ENCODE measurements around the gene LDLRAD4. TPM values are rescaled to one million over a fixed set of nuclear protein-coding genes. Genes with fewer than 3 reads are reported as not detected.

LDLRAD4 gene
- polyA plus RNA-seq, 3 donors: 1.7 to 8.5 (median 3.7) TPM

- WGBS, 3 donors: 43 to 55% (median 44%) methylated on average over 23 of the region's 23 CpGs
- no peak overlapping the region for H3K27ac ChIP-seq (ENCODE audit: low read depth, low read length)
Observed at GRCh38 chr18:13500227-13500865, 281.8 kb downstream of the LDLRAD4 start.

- 37 to 45% (median 44%) methylated on average over 10 of the region's 10 CpGs for WGBS, 3 donors
- no peak overlapping the region for H3K27ac ChIP-seq (ENCODE audit: low read depth, low read length)
Observed at GRCh38 chr18:13500869-13501542, 282.4 kb downstream of the LDLRAD4 start.

- no peak overlapping the region for H3K27ac ChIP-seq (ENCODE audit: low read depth, low read length)
- WGBS, 3 donors: 47 to 80% (median 75%) methylated on average over 6 of the region's 6 CpGs
Observed at GRCh38 chr18:13501543-13501887, 283.0 kb downstream of the LDLRAD4 start.

GRCh38 chr18:13501891-13502290, 283.3 kb downstream of the LDLRAD4 start:
- H3K27ac ChIP-seq (ENCODE audit: low read depth, low read length): no peak overlapping the region
- 59 to 73% (median 64%) methylated on average over 8 of the region's 8 CpGs for WGBS, 3 donors

- 71 to 80% (median 79%) methylated on average over 8 of the region's 8 CpGs for WGBS, 3 donors
- no peak overlapping the region for H3K27ac ChIP-seq (ENCODE audit: low read depth, low read length)
Observed at GRCh38 chr18:13502585-13502984, 284.0 kb downstream of the LDLRAD4 start.

GRCh38 chr18:13503836-13504235, 285.3 kb downstream of the LDLRAD4 start:
- no peak overlapping the region for H3K27ac ChIP-seq (ENCODE audit: low read depth, low read length)
- WGBS, 3 donors: 62 to 80% (median 80%) methylated on average over 6 of the region's 6 CpGs

GRCh38 chr18:13505780-13506345, 287.3 kb downstream of the LDLRAD4 start:
- WGBS, 3 donors: 65 to 71% (median 68%) methylated on average over 10 to 12 of the region's 12 CpGs
- H3K27ac ChIP-seq (ENCODE audit: low read depth, low read length): no peak overlapping the region

- WGBS, 3 donors: 46 to 92% (median 85%) methylated on average over 2 of the region's 2 CpGs
- H3K27ac ChIP-seq (ENCODE audit: low read depth, low read length): no peak overlapping the region
Observed at GRCh38 chr18:13510594-13510993, 292.0 kb downstream of the LDLRAD4 start.

GRCh38 chr18:13511961-13512577, 293.5 kb downstream of the LDLRAD4 start:
- H3K27ac ChIP-seq (ENCODE audit: low read depth, low read length): no peak overlapping the region
- 75 to 89% (median 76%) methylated on average over 6 of the region's 6 CpGs for WGBS, 3 donors

GRCh38 chr18:13513021-13513420, 294.5 kb downstream of the LDLRAD4 start:
- H3K27ac ChIP-seq (ENCODE audit: low read depth, low read length): no peak overlapping the region
- 42 to 57% (median 46%) methylated on average over 4 of the region's 4 CpGs for WGBS, 3 donors

GRCh38 chr18:13513481-13513880, 294.9 kb downstream of the LDLRAD4 start:
- no peak overlapping the region for H3K27ac ChIP-seq (ENCODE audit: low read depth, low read length)
- 90 to 95% (median 94%) methylated on average over 5 of the region's 5 CpGs for WGBS, 3 donors

- H3K27ac ChIP-seq (ENCODE audit: low read depth, low read length): no peak overlapping the region
- 87 to 96% (median 93%) methylated on average over 4 of the region's 4 CpGs for WGBS, 3 donors
Observed at GRCh38 chr18:13514558-13514957, 296.0 kb downstream of the LDLRAD4 start.

- H3K27ac ChIP-seq (ENCODE audit: low read depth, low read length): no peak overlapping the region
- 82 to 98% (median 96%) methylated on average over 6 of the region's 6 CpGs for WGBS, 3 donors
Observed at GRCh38 chr18:13516855-13517254, 298.3 kb downstream of the LDLRAD4 start.

GRCh38 chr18:13517369-13517768, 298.8 kb downstream of the LDLRAD4 start:
- H3K27ac ChIP-seq (ENCODE audit: low read depth, low read length): no peak overlapping the region
- 85 to 88% (median 88%) methylated on average over 7 of the region's 7 CpGs for WGBS, 3 donors

- no peak overlapping the region for H3K27ac ChIP-seq (ENCODE audit: low read depth, low read length)
- 82 to 88% (median 84%) methylated on average over 4 of the region's 4 CpGs for WGBS, 3 donors
Observed at GRCh38 chr18:13518382-13518781, 299.8 kb downstream of the LDLRAD4 start.

GRCh38 chr18:13520306-13520705, 301.7 kb downstream of the LDLRAD4 start:
- H3K27ac ChIP-seq (ENCODE audit: low read depth, low read length): no peak overlapping the region
- WGBS, 3 donors: 58 to 72% (median 62%) methylated on average over 6 of the region's 6 CpGs

- no peak overlapping the region for H3K27ac ChIP-seq (ENCODE audit: low read depth, low read length)
Observed at GRCh38 chr18:13520741-13521140, 302.2 kb downstream of the LDLRAD4 start.

GRCh38 chr18:13521418-13521817, 302.9 kb downstream of the LDLRAD4 start:
- no peak overlapping the region for H3K27ac ChIP-seq (ENCODE audit: low read depth, low read length)
- WGBS, 3 donors: 74 to 82% (median 77%) methylated on average over 4 of the region's 4 CpGs

More at GRCh38 chr18:13520741-13521140, 302.2 kb downstream of the LDLRAD4 start:
- WGBS, 3 donors: 84 to 93% (median 88%) methylated on average over 5 of the region's 5 CpGs

GRCh38 chr18:13522256-13522655, 303.7 kb downstream of the LDLRAD4 start:
- WGBS, 3 donors: 86 to 90% (median 88%) methylated on average over 2 of the region's 2 CpGs
- H3K27ac ChIP-seq (ENCODE audit: low read depth, low read length): no peak overlapping the region
